ENCODE data around the gene NFATC1. TPM values are rescaled to one million over a fixed set of nuclear protein-coding genes. Genes with fewer than 3 reads are reported as not detected.

NFATC1 gene
- total and polyA plus RNA-seq, 3 experiments from 2014 or later: 36.7 to 46.7 (median 45.9) TPM

GRCh38 chr18:79491081-79491551, 95.4 kb downstream of the NFATC1 start:
- Mint-ChIP-seq H3K36me3 (peaks cover 6 to 61% (median 8%) of the 10 kb centered on the region in 3 donors), H3K9me3 (peaks cover 0 to 2% (median 0%) of the 10 kb centered on the region in 5 donors), H3K27ac (peak overlapping the region in 6 of 8 donors; percentile 20 to 87 (median 82)), H3K4me1 (peaks cover 9 to 13% (median 12%) of the 10 kb centered on the region in 3 donors), H3K27me3 (no peaks in the 10 kb centered on the region), H3K4me3 (no peak overlapping the region)
- Histone ChIP-seq H3K36me3 (ENCODE audit: insufficient read depth, low read length) (peaks cover 16% of the 10 kb centered on the region), H3K9me3 (ENCODE audit: low read length) (no peaks in the 10 kb centered on the region), H3K27me3 (ENCODE audit: insufficient read depth, low read length, poor library complexity, severe bottlenecking) (no peaks in the 10 kb centered on the region), H3K27ac (ENCODE audit: low read depth, low read length) (no peak overlapping the region), H3K4me1 (ENCODE audit: insufficient read depth, low read length) (peaks cover 8% of the 10 kb centered on the region), H3K4me3 (ENCODE audit: low read length) (no peak overlapping the region)
- CTCF ChIA-PET: no interaction called here
- POLR2A ChIA-PET: no interaction called here
- peak in 1 of 5 donors; percentile 25 for DNase-seq

- peaks cover 13 to 60% (median 25%) of the 10 kb centered on the region in 3 donors for H3K36me3 Mint-ChIP-seq
Observed at GRCh38 chr18:79493211-79493800, 97.6 kb downstream of the NFATC1 start.

GRCh38 chr18:79493801-79494211, 98.1 kb downstream of the NFATC1 start:
- Histone ChIP-seq H3K36me3 (ENCODE audit: insufficient read depth, low read length) (peaks cover 6% of the 10 kb centered on the region), H3K27me3 (ENCODE audit: insufficient read depth, low read length, poor library complexity, severe bottlenecking) (no peaks in the 10 kb centered on the region), H3K4me1 (ENCODE audit: insufficient read depth, low read length) (peaks cover 8% of the 10 kb centered on the region), H3K27ac (ENCODE audit: low read depth, low read length) (no peak overlapping the region), H3K4me3 (ENCODE audit: low read length) (no peak overlapping the region), H3K9me3 (ENCODE audit: low read length) (peaks cover 5% of the 10 kb centered on the region)
- H3K4me3 Mint-ChIP-seq: no peak overlapping the region
- H3K27ac Mint-ChIP-seq: no peak overlapping the region
- peaks cover 10 to 15% (median 12%) of the 10 kb centered on the region in 5 donors for H3K9me3 Mint-ChIP-seq
- no peaks in the 10 kb centered on the region for H3K27me3 Mint-ChIP-seq
- CTCF ChIA-PET: no interaction called here
- DNase-seq: peak in 1 of 5 donors; percentile 40
- peaks cover 16 to 61% (median 30%) of the 10 kb centered on the region in 3 donors for H3K36me3 Mint-ChIP-seq
- peaks cover 9 to 14% (median 12%) of the 10 kb centered on the region in 3 donors for H3K4me1 Mint-ChIP-seq
- POLR2A ChIA-PET: no interaction called here

More at GRCh38 chr18:79493211-79493800, 97.6 kb downstream of the NFATC1 start:
- no peak overlapping the region for H3K4me3 ChIP-seq (ENCODE audit: low read length)
- H3K4me3 Mint-ChIP-seq: no peak overlapping the region
- H3K4me1 ChIP-seq (ENCODE audit: insufficient read depth, low read length): peaks cover 8% of the 10 kb centered on the region
- H3K36me3 ChIP-seq (ENCODE audit: insufficient read depth, low read length): peaks cover 9% of the 10 kb centered on the region
- ChIA-PET POLR2A (no interaction called here), CTCF (interaction anchor here (1.7 kb wide), 1 partner anchor 36 kb away, joined by 3 read pairs; no protein-coding TSS in a partner anchor)
- peaks cover 9 to 14% (median 12%) of the 10 kb centered on the region in 3 donors for H3K4me1 Mint-ChIP-seq
- no peak overlapping the region for H3K27ac Mint-ChIP-seq
- H3K9me3 ChIP-seq (ENCODE audit: low read length): no peaks in the 10 kb centered on the region
- H3K27ac ChIP-seq (ENCODE audit: low read depth, low read length): no peak overlapping the region
- peaks cover 5 to 10% (median 9%) of the 10 kb centered on the region in 5 donors for H3K9me3 Mint-ChIP-seq
- no peaks in the 10 kb centered on the region for H3K27me3 ChIP-seq (ENCODE audit: insufficient read depth, low read length, poor library complexity, severe bottlenecking)
- peak in 1 of 5 donors; percentile 41 for DNase-seq
- H3K27me3 Mint-ChIP-seq: no peaks in the 10 kb centered on the region

- peaks cover 8% of the 10 kb centered on the region for H3K4me1 ChIP-seq (ENCODE audit: insufficient read depth, low read length)
- H3K27me3 ChIP-seq (ENCODE audit: insufficient read depth, low read length, poor library complexity, severe bottlenecking): no peaks in the 10 kb centered on the region
- CTCF ChIA-PET: no interaction called here
- Mint-ChIP-seq H3K4me3 (no peak overlapping the region), H3K27ac (peak overlapping the region in 2 of 8 donors; percentile 24 to 47), H3K36me3 (peaks cover 16 to 56% (median 42%) of the 10 kb centered on the region in 3 donors), H3K9me3 (peaks cover 16 to 25% (median 21%) of the 10 kb centered on the region in 5 donors), H3K27me3 (no peaks in the 10 kb centered on the region), H3K4me1 (peaks cover 9 to 14% (median 12%) of the 10 kb centered on the region in 3 donors)
- no peak overlapping the region for H3K27ac ChIP-seq (ENCODE audit: low read depth, low read length)
- H3K4me3 ChIP-seq (ENCODE audit: low read length): no peak overlapping the region
- POLR2A ChIA-PET: no interaction called here
- H3K9me3 ChIP-seq (ENCODE audit: low read length): peaks cover 5% of the 10 kb centered on the region
- peaks cover 6% of the 10 kb centered on the region for H3K36me3 ChIP-seq (ENCODE audit: insufficient read depth, low read length)
- peak in 1 of 5 donors; percentile 29 for DNase-seq
Observed at GRCh38 chr18:79494936-79495335, 99.2 kb downstream of the NFATC1 start.

DNA sequence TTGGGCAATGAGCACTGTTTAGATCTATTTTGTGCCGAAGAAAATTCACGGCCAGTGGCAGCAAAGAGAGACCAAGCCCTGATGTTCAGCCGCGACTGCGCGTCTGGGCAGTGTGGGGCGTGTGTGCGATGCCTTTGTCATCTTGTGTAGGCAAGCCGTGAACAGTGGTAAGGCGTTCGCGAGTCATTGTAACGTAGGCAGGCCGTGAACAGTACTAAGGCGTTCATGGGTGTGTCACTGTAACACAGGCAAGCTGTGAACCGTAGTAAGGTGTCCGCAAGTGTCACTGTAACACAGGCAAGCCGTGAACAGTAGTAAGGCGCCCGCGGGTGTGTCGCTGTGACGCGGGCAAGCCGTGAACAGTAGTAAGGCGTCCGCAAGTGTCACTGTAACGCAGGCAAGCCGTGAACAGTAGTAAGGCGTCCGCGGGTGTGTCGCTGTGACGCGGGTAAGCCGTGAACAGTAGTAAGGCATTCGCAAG, 99.9 kb downstream of the NFATC1 start:
- no peak overlapping the region for H3K4me3 ChIP-seq (ENCODE audit: low read length)
- ChIA-PET CTCF (no interaction called here), POLR2A (no interaction called here)
- H3K36me3 Mint-ChIP-seq: peaks cover 16 to 54% (median 47%) of the 10 kb centered on the region in 3 donors
- H3K9me3 Mint-ChIP-seq: peaks cover 16 to 30% (median 24%) of the 10 kb centered on the region in 5 donors
- peaks cover 5% of the 10 kb centered on the region for H3K9me3 ChIP-seq (ENCODE audit: low read length)
- peaks cover 6% of the 10 kb centered on the region for H3K36me3 ChIP-seq (ENCODE audit: insufficient read depth, low read length)
- H3K27me3 ChIP-seq (ENCODE audit: insufficient read depth, low read length, poor library complexity, severe bottlenecking): no peaks in the 10 kb centered on the region
- H3K27ac Mint-ChIP-seq: peak overlapping the region in 1 of 8 donors; percentile 24
- H3K4me1 Mint-ChIP-seq: peaks cover 9 to 14% (median 12%) of the 10 kb centered on the region in 3 donors
- no peak overlapping the region for H3K4me3 Mint-ChIP-seq
- no peaks in the 10 kb centered on the region for H3K27me3 Mint-ChIP-seq
- H3K27ac ChIP-seq (ENCODE audit: low read depth, low read length): no peak overlapping the region
- H3K4me1 ChIP-seq (ENCODE audit: insufficient read depth, low read length): peaks cover 8% of the 10 kb centered on the region
- peak in 1 of 5 donors; percentile 18 for DNase-seq

- H3K27me3 ChIP-seq (ENCODE audit: insufficient read depth, low read length, poor library complexity, severe bottlenecking): no peaks in the 10 kb centered on the region
- Mint-ChIP-seq H3K9me3 (peaks cover 16 to 30% (median 24%) of the 10 kb centered on the region in 5 donors), H3K27ac (no peak overlapping the region), H3K4me3 (no peak overlapping the region), H3K4me1 (peaks cover 4 to 9% (median 7%) of the 10 kb centered on the region in 3 donors), H3K36me3 (peaks cover 13 to 48% (median 47%) of the 10 kb centered on the region in 3 donors), H3K27me3 (no peaks in the 10 kb centered on the region)
- ChIA-PET POLR2A (no interaction called here), CTCF (no interaction called here)
- H3K9me3 ChIP-seq (ENCODE audit: low read length): peaks cover 5% of the 10 kb centered on the region
- peaks cover 8% of the 10 kb centered on the region for H3K4me1 ChIP-seq (ENCODE audit: insufficient read depth, low read length)
- no peak overlapping the region for H3K27ac ChIP-seq (ENCODE audit: low read depth, low read length)
- H3K36me3 ChIP-seq (ENCODE audit: insufficient read depth, low read length): peaks cover 6% of the 10 kb centered on the region
- peak in 1 of 5 donors; percentile 16 for DNase-seq
- H3K4me3 ChIP-seq (ENCODE audit: low read length): no peak overlapping the region
Observed at GRCh38 chr18:79496237-79496977, 100.7 kb downstream of the NFATC1 start.

GRCh38 chr18:79496978-79497637, 101.4 kb downstream of the NFATC1 start:
- no peak overlapping the region for H3K27ac ChIP-seq (ENCODE audit: low read depth, low read length)
- Mint-ChIP-seq H3K4me3 (no peak overlapping the region), H3K4me1 (peaks cover 1 to 6% (median 5%) of the 10 kb centered on the region in 3 donors), H3K27me3 (no peaks in the 10 kb centered on the region), H3K9me3 (peaks cover 16 to 30% (median 24%) of the 10 kb centered on the region in 5 donors), H3K36me3 (peaks cover 13 to 47% (median 44%) of the 10 kb centered on the region in 3 donors), H3K27ac (peak overlapping the region in 1 of 8 donors; percentile 47)
- peaks cover 5% of the 10 kb centered on the region for H3K9me3 ChIP-seq (ENCODE audit: low read length)
- H3K4me1 ChIP-seq (ENCODE audit: insufficient read depth, low read length): peaks cover 2% of the 10 kb centered on the region
- DNase-seq: peak in 1 of 5 donors; percentile 12
- ChIA-PET POLR2A (no interaction called here), CTCF (no interaction called here)
- no peaks in the 10 kb centered on the region for H3K27me3 ChIP-seq (ENCODE audit: insufficient read depth, low read length, poor library complexity, severe bottlenecking)
- peaks cover 6% of the 10 kb centered on the region for H3K36me3 ChIP-seq (ENCODE audit: insufficient read depth, low read length)
- no peak overlapping the region for H3K4me3 ChIP-seq (ENCODE audit: low read length)

Measured in CD8-positive, alpha-beta memory T cell (primary cell).